Loucy (cell line): Measurements from ENCODE around the gene PIK3C3.

Experiments used
- EZH2phosphoT487 ChIP-seq: fragments of 200-600 bp; IDR thresholded peaks from 2 replicates; pipeline ENCODE4 v1.6.1; 2018; ENCODE audit warnings: antibody characterized with exemption, mild to moderate bottlenecking, moderate library complexity, borderline replicate concordance
- TF ChIP-seq, protein P1 (sequence below): fragments of 200-600 bp; sonication (generic); conservative IDR thresholded peaks from 2 replicates; pipeline ENCODE4 v1.5.1; 2014; ENCODE audit warnings: mild to moderate bottlenecking, antibody characterized with exemption, low read length

DNA sequence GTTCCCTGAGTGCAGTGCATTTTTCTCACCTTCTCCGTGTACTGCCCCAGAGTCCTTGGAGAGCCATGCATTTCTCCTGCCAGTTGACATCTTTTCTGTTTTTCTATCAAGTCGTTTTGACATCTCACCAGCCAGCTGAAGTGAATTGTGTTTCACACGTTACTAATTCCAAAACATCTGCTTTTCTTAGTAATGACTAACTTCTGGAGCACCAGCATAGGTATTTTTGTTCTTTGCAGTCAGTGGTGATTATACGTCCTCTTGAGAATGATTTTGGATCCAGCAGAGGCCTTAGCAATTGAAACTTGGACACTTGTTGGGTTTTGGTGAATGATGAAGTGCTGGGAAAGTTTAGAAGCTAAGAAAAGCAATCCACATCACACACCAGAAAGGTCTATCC lies 112.5 kb downstream of the PIK3C3 start:
- TF ChIP-seq, protein P1, sequence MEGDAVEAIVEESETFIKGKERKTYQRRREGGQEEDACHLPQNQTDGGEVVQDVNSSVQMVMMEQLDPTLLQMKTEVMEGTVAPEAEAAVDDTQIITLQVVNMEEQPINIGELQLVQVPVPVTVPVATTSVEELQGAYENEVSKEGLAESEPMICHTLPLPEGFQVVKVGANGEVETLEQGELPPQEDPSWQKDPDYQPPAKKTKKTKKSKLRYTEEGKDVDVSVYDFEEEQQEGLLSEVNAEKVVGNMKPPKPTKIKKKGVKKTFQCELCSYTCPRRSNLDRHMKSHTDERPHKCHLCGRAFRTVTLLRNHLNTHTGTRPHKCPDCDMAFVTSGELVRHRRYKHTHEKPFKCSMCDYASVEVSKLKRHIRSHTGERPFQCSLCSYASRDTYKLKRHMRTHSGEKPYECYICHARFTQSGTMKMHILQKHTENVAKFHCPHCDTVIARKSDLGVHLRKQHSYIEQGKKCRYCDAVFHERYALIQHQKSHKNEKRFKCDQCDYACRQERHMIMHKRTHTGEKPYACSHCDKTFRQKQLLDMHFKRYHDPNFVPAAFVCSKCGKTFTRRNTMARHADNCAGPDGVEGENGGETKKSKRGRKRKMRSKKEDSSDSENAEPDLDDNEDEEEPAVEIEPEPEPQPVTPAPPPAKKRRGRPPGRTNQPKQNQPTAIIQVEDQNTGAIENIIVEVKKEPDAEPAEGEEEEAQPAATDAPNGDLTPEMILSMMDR, result no peak
- no peak for TF ChIP-seq EZH2phosphoT487
